ENCODE measurements around the gene CACNA1A. TPM values are rescaled to one million over a fixed set of nuclear protein-coding genes. Genes with fewer than 3 reads are reported as not detected.
"Not testable (repeated sequence)": the region's sequence is repeated elsewhere in the genome, so short reads cannot be mapped to it uniquely, and the experiment has no call there.

CACNA1A gene
- 0.56 and 3.2 TPM in 2 replicates for total RNA-seq (2014; rRNA removed; shearing (Covaris generic); ENCODE audit: low replicate concordance)

DNA sequence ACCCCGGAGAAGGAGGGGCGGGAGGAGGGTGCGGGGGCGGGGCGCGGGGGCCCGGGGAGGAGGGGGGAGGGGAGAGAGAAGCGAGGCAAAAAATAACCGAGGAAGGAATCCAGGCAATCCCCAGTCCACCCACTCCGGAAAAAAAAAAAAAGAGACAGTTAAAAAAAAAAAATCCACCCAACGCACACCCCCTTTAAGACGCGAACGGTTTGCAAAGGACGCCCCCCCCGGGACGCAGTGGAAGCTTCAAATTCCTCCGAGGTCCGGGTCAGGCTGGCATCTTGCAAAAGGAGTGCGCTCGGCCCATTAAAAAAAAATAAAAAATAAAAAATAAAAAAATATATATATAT lies at the start of gene CACNA1A:
CACNA1A (minus strand) TSS at position 9 of the 350 bp plus-strand sequence. CDS start 255 bp downstream, outside the sequence.
- H3K9me3 ChIP-seq: peaks cover 3% of the 10 kb centered on the region; the same call in 1 of the 2 replicates
- H3K36me3 ChIP-seq: no peaks in the 10 kb centered on the region
- DNase-seq: no peak
- no peak within 1 kb of the TSS for H3K4me3 ChIP-seq
- peaks cover 90% of the 10 kb centered on the region for H3K27me3 ChIP-seq

DNA sequence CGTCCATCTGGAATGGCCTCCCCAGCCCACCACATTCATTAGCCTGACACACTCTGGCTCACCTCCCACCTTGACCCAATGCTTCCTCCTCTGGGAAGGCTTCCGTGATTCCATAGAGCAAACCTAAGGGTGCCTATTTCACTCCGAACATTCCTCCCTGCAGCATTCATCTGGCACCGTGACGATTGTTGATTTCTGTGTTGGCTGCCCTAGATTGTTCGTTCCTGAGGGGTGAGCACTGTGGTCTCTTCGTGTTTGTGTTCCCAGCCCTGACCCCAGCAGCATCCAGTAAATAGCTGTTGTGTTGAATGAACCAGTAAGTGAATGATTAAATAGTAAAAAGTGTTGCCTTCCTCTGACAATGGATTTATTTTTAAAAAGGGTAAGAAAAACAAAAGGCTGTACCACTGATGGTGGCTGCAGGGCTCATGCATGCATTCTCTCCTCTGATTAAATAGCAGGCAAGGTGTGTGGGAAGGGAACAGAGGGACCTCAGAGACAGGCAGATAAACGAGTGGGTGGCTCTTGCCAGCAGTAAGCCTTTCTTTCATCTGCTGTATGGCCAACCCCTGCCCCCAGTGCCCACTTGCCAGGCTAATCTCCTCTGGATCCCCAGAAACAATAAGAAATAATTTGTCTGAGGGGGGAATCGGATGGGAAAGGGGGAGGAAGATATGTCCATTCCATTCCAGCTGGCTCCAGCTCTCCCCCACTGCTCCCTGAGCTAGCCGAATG lies 48.4 kb upstream of the CACNA1A start:
- no peaks in the 10 kb centered on the region for H3K36me3 ChIP-seq
- no peaks in the 10 kb centered on the region for H3K9me3 ChIP-seq
- DNase-seq: peak; percentile 91
- H3K4me3 ChIP-seq: no peak overlapping the region
- no peaks in the 10 kb centered on the region for H3K27me3 ChIP-seq

DNA sequence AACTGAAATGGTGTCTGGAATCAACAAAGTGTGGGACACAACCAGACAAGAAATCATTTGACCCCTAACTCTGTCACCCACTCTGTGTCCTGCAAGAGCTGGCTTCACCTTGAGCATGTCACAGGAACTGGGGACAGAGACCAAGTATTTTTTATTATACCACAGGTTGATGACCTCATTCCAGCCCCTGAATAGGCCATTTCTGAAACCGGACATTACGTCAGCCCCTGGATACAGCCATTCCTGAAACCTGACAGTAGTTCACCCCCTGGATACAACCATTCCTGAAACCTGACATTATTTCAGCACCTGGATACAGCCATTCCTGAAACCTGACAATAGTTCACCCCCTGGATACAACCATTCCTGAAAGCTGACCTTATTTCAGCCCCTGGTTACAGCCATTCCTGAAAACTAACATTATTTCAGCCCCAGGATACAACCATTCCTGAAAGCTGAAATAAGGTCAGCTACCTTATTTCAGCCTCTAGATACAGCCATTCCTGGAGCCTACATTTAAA lies 47.7 kb upstream of the CACNA1A start:
- no peak overlapping the region for H3K4me3 ChIP-seq
- H3K9me3 ChIP-seq: no peaks in the 10 kb centered on the region
- no peaks in the 10 kb centered on the region for H3K27me3 ChIP-seq
- no peaks in the 10 kb centered on the region for H3K36me3 ChIP-seq
- DNase-seq: no peak

DNA sequence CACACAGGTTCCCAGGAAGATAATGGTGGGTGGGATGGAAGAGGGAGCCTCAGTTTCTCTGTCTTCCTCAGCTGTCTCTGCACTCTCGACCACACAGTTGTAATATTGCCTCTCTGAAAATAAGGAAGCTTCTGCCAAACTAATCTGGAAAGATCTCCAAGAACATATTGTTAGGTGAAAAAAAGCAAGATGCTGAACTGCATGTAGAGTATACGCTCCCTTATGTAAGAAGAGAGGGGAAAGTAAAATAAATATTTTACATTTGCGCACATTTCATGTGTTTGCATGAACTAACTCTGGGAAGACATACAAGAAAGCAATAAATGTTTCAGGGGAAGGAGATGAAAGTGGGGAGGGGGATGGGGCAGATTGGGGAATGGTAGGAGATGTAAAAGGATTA lies 41.9 kb upstream of the CACNA1A start:
- H3K27me3 ChIP-seq: no peaks in the 10 kb centered on the region; the same call in 1 of the 2 replicates
- no peaks in the 10 kb centered on the region for H3K36me3 ChIP-seq
- no peak overlapping the region for H3K4me3 ChIP-seq
- no peak for DNase-seq
- H3K9me3 ChIP-seq: peaks cover 13% of the 10 kb centered on the region

DNA sequence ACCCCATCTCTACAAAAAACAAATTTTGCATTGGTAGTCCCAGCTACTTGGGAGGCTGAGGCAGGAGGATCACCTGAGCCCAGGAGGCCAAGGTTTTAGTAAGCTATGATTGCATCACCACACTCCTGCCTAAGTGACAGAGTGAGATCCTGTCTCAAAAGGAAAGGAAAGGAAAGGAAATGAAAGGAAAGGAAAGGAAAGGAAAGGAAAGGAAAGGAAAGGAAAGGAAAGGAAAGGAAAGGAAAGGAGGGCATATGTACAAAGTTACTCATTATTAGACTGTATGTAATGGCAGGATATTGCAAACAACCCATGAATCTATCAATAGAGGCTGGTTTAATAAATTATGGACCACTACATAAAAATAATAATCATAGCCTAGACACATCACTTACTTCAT lies 40.8 kb upstream of the CACNA1A start:
- Histone ChIP-seq H3K4me3 (no peak overlapping the region), H3K36me3 (no peaks in the 10 kb centered on the region), H3K27me3 (peaks cover 6% of the 10 kb centered on the region), H3K9me3 (peaks cover 13% of the 10 kb centered on the region)
- DNase-seq: no peak

DNA sequence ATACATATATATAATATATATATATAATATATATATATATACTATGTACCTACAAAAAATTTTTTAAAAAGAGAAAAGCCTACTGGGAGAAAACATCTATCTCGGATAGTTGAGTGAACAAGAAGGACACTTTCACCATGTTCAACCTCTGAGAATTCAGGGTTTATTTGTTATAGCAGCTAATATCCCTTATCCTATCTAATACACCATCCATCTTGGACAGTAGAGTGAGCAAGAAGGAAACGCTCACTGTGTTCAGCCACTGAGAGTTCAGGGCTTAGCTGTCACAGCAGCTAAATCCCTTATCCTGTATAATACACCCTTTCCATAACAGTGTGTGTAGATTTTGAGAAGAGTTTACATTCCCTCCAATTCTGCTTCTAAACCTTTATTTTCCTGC lies 38.1 kb upstream of the CACNA1A start:
- Histone ChIP-seq H3K27me3 (peaks cover 17% of the 10 kb centered on the region), H3K4me3 (no peak overlapping the region), H3K9me3 (peaks cover 15% of the 10 kb centered on the region), H3K36me3 (no peaks in the 10 kb centered on the region)
- no peak for DNase-seq

DNA sequence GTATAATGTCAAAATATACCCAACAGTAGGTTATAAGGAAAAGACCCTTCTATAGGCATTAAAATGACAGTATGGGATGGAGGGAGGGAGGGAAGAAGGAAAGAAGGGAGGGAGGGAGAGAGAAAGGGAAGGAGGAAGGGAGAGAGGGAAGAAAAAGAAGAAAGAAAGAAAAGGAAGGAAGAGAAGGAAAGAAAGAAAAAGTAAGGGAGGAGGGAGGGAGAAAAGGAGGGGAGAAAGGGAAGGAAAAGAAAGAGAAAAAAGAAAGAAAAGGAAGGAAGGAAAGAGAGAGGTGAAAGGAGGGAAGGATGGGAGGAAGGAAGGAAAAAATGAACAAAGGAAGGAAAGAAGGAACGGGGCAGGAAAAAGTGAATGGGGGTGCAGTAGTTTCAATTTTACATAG lies 35.3 kb upstream of the CACNA1A start:
- Histone ChIP-seq H3K27me3 (peaks cover 26% of the 10 kb centered on the region), H3K9me3 (peaks cover 17% of the 10 kb centered on the region), H3K36me3 (no peaks in the 10 kb centered on the region), H3K4me3 (no peak overlapping the region)
- DNase-seq: no peak

DNA sequence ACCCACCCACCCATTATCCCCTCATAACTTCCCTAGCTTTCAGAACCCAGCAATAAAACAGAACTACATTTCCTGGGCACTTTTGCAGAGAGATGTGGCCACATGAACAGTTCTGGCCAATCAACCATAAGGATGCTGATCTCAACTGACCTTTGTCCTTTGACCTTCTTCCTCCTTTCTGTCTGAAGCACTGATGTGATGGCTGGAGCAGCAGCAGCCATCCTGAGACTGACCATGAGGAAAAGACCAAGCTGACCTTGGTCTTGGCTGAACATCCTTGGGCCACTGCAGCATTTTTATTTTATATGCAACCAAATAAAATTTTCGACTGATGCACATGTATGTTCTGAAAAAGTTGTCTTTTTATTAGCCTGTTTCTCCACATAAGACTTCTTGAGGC lies 33.1 kb upstream of the CACNA1A start:
- Histone ChIP-seq H3K9me3 (peaks cover 4% of the 10 kb centered on the region), H3K27me3 (peaks cover 39% of the 10 kb centered on the region), H3K36me3 (no peaks in the 10 kb centered on the region), H3K4me3 (no peak overlapping the region)
- no peak for DNase-seq

DNA sequence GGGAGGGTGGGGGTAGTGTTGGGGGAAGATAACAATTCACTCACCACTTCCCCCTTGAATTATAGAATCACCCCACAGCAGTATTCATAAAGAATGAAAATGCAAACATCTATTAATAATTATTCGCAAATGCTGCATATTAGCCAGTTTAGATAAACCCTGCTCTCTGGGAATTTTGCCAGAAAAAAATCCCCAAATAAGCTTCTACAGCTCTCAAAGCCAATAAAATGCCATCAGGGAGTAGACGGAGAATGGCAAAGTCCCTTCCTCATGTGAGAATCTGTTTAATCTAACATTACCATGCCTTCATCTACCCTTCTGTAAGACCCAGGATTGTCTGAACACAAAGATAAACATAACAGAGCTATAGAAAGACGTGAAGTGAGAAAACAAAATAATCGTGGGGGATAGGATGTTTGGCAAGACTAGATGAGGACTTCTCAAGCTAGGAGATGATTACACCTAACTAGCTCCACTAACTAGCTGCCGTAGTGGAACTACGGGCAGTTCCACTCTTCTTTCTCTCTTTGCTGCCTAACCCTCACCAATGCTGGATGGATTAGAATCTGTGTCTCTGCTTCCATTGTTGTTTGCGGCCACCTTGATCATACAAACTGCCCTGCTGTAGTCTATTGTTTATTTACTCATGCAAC lies 32.4 kb upstream of the CACNA1A start:
- no peak overlapping the region for H3K4me3 ChIP-seq
- H3K9me3 ChIP-seq: peaks cover 4% of the 10 kb centered on the region
- no peaks in the 10 kb centered on the region for H3K36me3 ChIP-seq
- no peak for DNase-seq
- H3K27me3 ChIP-seq: peaks cover 45% of the 10 kb centered on the region

DNA sequence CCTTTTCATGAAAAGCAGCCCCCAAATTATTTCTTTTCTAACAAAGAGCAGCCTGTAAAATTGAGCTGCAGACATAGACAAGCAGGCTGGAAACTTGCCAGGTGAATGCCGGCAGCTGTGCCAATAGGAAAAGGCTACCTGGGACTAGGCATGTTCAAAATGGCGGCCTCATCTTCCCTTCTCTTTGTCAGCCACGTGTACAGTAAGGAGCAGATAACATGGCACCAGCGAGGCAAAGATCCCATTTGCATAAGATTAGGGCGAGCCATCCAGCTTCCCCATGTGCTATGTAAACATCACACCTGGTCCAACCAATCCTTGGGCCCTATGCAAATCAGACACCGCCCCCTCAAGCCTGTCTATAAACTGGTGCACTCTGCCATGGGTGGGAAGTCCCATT lies 31.2 kb upstream of the CACNA1A start:
- peak; percentile 27 for DNase-seq
- Histone ChIP-seq H3K27me3 (peaks cover 50% of the 10 kb centered on the region), H3K9me3 (peaks cover 4% of the 10 kb centered on the region), H3K36me3 (no peaks in the 10 kb centered on the region), H3K4me3 (no peak overlapping the region)

DNA sequence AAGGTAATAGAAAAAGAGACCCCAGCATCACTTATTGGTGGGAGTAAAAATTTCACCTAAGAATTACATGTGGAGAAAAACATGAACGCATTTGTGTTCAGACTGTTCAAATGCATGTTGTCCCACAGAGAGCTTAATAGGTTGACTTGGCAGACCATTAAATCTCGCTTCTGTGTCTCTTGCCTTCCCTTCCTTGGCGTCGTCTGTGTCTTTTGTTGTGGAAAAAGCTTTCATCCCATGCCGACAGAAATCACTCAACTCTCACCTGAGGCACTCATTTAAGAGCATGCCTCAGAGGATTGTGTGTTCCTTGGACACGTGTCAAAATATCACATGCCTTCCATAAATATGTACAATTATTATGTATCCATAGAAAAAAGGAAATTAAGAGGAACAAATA lies 24.4 kb upstream of the CACNA1A start:
- no peak overlapping the region for H3K4me3 ChIP-seq
- H3K36me3 ChIP-seq: no peaks in the 10 kb centered on the region
- H3K9me3 ChIP-seq: peaks cover 11% of the 10 kb centered on the region
- H3K27me3 ChIP-seq: peaks cover 38% of the 10 kb centered on the region
- DNase-seq: no peak

DNA sequence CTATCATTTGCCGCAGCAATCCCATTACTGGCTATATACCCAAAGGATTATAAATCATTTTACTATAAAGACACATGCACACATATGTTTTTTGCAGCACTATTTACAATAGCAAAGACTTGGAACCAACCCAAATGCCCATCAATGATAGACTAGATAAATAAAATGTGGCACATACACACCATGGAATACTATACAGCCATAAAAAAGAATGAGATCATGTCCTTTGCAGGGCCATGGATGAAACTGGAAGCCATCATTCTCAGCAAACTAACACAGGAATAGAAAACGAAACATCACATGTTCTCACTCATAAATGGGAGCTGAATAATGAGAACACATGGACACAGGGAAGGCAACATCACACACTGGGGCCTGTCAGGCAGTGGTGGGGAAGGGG lies 23.4 kb upstream of the CACNA1A start:
- peaks cover 32% of the 10 kb centered on the region for H3K27me3 ChIP-seq
- H3K36me3 ChIP-seq, H3K4me3 ChIP-seq, DNase-seq: not testable (repeated sequence)
- H3K9me3 ChIP-seq: peaks cover 11% of the 10 kb centered on the region

DNA sequence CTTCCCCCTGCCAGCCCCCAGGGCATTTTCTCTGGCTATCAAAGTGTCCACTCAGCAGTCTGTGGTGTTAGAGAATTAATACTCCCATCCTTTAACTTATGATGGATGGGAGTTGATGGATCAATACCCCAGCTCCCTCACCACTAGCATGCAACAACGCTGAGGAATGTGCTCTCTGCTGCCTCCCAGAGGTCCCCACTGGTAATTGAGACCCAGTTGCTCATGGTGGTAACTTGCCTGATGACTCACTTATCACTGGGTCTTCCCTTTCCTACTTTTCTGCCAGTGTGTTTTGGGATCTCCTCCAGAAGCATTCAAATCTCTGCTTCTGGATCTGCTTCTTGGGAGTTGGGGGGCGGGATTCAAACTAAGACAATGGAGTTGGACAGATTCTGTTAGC lies 20.3 kb upstream of the CACNA1A start:
- Histone ChIP-seq H3K27me3 (peaks cover 11% of the 10 kb centered on the region), H3K36me3 (no peaks in the 10 kb centered on the region), H3K4me3 (no peak overlapping the region), H3K9me3 (peaks cover 11% of the 10 kb centered on the region)
- DNase-seq: peak; percentile 48

DNA sequence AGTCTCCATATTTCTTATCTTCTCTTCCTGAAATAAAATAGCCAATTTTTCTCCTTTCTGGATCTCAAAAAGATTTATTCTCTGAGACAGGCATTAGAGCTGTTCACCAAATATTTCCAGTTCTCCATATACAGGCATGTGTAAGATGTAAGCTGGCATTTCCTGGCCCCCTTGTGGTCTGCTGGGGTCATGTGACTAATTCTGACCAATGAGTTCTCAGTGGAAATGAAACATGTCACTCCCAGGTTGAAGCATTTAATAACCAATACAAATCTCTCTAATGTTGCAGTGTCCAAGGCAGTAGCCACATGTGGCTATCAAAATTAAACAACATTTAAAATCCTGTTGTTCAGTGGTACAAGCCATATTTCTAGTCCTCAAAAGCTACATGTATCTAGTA lies 14.8 kb upstream of the CACNA1A start:
- Histone ChIP-seq H3K9me3 (peaks cover 24% of the 10 kb centered on the region), H3K4me3 (no peak overlapping the region), H3K36me3 (no peaks in the 10 kb centered on the region), H3K27me3 (peaks cover 16% of the 10 kb centered on the region)
- no peak for DNase-seq

DNA sequence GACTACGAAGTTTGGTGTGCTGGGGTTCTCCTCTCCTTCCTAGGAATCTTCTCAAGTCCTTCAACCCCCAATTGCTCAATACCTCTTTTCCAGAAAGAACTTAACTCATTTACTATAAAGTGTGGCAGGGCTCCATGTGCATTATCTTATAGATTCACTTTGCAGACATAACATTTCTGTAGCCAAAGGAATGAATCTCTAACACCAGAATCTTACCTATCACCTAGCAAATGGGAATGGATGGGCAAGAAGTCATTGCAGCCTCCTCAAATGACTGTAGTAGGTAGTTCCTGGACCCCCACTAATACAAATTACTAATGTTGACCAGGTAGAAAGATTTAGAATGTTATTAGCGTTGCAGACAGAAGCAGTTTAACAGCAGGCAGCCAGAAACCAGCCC lies 5.7 kb upstream of the CACNA1A start:
- Histone ChIP-seq H3K4me3 (no peak overlapping the region), H3K27me3 (peaks cover 91% of the 10 kb centered on the region)

DNA sequence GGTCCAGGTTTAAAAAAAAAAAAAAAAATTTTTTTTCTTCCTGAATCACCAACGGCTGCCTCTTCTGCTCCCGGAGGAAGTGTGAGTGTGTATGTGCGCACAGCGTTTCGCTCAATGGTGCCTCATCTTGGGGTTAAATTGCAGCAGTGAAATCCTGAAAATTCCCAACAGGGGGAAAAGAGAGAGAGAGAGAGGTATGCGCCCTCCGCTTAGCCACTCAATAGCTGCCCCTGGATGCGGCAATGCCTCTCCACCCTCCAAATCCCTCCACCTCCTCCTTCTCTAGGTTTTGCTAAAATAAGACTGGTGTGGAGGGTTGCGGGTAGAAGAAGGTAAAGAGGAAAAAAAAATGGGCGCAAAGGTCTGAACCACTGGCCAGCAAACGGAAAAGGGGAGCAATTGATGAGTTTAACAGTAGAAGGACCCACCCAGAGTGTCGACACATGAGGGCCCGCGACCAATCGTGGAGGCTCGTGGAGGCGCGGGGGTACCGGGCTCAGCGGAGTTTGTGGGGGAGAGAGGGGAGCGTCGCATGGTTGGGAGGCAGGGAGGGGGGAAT lies 853 bp upstream of the CACNA1A start:
- Histone ChIP-seq H3K27me3 (peaks cover 90% of the 10 kb centered on the region), H3K9me3 (peaks cover 3% of the 10 kb centered on the region; the same call in 1 of the 2 replicates), H3K4me3 (no peak overlapping the region), H3K36me3 (no peaks in the 10 kb centered on the region)
- no peak for DNase-seq

More for the DNA sequence above, 5.7 kb upstream of the CACNA1A start:
- H3K36me3 ChIP-seq: no peaks in the 10 kb centered on the region
- H3K9me3 ChIP-seq: peaks cover 3% of the 10 kb centered on the region; the same call in 1 of the 2 replicates
- no peak for DNase-seq

DNA sequence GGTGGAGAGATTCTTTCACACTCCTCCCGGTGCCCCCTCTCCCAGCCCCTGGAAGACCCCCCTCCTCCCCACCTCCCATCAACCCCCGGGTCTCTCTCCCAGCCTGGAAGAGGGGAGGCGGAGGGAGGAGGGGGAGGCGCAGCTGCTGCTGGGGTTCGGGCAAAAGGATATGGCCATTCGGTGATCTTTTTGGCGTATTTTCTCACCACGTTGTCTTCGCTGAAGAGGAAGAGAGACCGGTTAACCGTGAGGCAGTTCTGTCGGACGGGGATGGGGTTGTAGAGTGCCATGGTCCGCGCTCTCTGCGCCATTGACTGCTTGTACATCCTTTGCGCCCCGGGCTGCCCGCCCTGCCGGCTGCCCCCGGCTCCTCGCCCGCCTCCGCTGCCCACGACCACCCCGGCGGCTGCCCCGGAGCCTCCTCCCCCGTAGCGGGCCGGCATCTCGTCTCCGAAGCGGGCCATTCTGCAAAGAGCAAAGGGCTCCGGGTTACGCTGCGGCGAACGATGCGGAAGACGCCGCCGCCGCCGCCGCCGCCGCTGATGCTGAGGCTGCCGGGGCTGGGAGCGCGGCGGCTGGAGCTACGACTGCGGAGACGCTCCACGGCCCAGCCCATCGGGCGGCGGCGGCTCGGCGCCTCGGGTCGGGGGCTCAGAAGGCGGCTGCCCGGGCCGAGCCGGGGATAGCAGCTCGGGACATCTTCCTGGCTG lies 363 bp downstream of the CACNA1A start:
- DNase-seq: peak; percentile 36
- H3K9me3 ChIP-seq: peaks cover 3% of the 10 kb centered on the region; the same call in 1 of the 2 replicates
- peaks cover 90% of the 10 kb centered on the region for H3K27me3 ChIP-seq
- H3K4me3 ChIP-seq: no peak overlapping the region
- no peaks in the 10 kb centered on the region for H3K36me3 ChIP-seq

All from MG63 (cell line).